Hepatic stellate cell (primary cell): ENCODE measurements around the gene TFCP2L1.
"Not testable (repeated sequence)": the region's sequence is repeated elsewhere in the genome, so short reads cannot be mapped to it uniquely, and the experiment has no call there.

ENCODE experiments used
- DNase-seq: peaks from one replicate; pipeline ENCODE4 v3.0.0; 2011; ENCODE audit warnings: low spot score

The TFCP2L1 gene, protein sequence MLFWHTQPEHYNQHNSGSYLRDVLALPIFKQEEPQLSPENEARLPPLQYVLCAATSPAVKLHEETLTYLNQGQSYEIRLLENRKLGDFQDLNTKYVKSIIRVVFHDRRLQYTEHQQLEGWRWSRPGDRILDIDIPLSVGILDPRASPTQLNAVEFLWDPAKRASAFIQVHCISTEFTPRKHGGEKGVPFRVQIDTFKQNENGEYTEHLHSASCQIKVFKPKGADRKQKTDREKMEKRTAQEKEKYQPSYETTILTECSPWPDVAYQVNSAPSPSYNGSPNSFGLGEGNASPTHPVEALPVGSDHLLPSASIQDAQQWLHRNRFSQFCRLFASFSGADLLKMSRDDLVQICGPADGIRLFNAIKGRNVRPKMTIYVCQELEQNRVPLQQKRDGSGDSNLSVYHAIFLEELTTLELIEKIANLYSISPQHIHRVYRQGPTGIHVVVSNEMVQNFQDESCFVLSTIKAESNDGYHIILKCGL

DNA sequence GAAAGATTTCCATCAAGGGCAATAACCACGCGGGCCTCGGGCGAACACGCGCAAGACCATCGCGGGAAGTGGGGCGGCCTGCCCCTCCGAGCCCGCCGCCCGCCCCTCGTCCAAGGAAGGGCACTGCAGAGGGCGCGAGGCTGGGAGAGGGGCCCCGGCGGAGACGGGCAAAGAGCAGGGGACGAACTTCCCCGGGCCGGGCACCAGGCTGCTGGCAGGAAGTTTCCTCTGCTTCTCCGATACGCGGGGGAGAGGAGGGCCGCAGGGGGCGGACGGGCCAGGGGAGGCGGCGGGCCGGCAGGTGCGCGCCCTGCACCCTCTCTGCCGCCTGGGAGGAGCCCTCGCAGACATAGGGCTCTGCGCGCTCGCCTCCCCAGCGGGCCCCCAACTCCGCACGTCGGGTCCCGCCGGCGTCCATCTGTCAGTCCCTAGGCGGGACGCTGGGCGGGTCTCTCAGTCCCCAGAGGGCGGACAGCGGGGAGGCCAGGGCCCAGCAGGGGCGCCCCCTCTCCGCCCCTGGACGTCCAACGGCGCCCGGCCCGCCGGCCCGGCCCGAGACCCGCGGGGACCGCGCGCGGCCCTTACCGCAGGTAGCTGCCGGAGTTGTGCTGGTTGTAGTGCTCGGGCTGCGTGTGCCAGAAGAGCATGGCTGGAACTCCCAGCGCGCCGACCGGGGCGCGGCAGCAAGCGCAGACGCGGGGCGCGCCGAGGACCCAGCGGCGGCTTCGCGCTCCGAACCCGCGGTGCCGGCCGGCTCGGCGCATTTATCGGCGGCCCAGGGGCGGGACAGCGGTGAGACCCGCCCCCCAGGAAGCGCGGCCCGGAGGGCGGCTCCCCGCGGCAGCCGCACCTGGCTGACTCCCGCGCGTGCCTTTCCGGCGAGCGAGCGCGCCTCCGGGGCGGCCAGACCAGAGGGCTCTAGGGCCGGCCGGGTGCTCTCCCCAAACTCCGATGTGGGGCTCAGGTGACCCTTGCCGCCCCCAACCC, at the start of gene TFCP2L1:
Gene TFCP2L1 (minus strand): TSS at position 740 of the 987 bp plus-strand sequence. CDS start 93 bp downstream, at position 647.
- DNase-seq: no peak

DNA sequence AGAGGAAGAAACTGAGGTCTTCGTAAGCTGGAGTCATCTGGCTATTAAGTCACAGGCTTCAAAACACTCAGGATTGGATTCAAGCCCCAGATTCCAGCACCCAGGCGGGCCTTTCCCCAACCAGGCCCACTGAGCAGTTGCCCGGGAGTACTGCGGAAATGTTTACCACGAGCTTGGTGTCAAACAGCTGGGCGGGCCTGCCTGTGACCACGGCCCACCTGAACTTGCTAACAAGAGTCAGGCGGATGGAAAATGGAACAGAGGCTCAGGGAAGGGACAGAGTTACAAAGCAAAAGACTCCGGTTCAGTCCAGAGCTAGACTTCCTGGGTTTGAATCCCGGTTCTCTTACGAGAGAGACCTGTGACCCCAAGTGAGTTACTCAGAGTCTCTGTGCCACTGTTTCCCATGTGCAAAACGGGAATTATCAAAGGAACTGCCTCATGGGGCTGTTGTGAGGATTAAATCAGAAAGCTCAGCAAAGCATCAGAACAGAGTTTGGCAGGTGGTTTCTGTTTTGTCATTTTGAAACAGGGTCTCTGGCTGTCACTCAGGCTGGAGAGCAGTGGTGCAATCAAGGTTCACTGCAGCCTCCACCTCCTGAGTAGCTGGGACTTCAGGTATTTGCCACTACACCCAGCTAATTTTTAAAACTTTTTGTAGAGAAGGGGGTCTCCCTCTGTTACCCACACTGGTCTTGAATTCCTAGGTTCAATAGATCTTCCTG, 49.0 kb upstream of the TFCP2L1 start:
- DNase-seq: no peak

DNA sequence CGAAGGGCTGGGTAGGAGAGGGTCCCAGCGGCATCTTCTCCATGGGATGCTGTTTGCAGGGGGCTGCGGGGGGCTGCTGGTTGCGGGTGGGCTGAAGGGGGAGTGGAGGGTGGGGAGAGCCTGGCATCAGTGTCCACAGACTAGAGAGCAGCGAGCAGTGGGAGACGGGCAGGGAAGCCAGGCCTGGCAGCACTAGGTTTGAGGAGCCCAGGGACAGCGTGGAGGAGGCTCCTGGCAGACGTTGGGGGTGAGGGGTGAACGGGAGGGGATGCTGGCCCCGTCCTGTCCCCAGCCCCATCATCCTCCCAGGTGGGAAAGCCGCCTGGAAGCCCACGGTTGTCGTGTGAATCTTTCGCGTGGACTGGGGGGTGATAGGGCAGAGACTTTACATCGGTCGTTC, 48.2 kb upstream of the TFCP2L1 start:
- no peak for DNase-seq

DNA sequence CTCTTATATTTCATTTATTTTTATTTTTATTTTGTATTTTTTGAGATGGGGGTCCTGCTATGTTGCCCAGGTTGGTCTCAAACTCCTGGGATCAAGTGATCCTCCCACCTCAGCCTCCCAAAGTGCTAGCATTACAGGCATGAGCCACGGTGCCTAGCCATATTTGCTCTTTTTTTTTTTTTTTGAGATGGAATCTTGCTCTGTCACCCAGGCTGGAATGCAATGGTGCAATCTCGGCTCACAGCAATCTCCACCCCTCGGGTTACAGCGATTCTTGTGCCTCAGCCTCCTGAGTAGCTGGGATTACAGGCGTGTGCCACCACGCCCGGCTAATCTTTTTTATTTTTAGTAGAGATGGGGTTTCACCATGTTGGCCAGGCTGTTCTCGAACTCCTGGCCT, 46.3 kb upstream of the TFCP2L1 start:
- not testable (repeated sequence) for DNase-seq

DNA sequence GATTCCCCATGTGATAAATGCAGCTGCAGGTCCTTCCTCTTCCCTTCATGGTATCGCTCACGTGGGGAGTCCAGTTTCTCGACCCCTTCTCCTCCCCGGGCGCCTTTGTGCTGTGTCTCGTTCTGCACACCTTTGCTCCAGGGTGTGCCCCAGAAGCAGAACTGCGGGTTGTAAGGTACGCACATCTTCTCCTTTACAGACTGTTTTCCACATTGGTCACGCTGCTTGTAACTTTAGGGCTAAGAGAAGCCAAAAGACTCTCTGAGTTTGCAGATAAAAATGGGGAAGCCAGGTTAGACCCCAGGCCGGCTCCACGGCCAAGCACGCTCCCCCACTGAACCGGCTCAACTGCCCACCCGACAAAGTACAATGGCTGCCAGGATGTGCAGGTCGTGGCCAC, 45.9 kb upstream of the TFCP2L1 start:
- no peak for DNase-seq

GRCh38 chr2:121329786-121330185, 44.8 kb upstream of the TFCP2L1 start:
- no peak for DNase-seq

- no peak for DNase-seq
These were observed 41.6 kb upstream of the TFCP2L1 start for GRCh38 chr2:121326628-121327027.

GRCh38 chr2:121324601-121325000, 39.6 kb upstream of the TFCP2L1 start:
- DNase-seq: no peak

- no peak for DNase-seq
These were observed 36.5 kb upstream of the TFCP2L1 start for GRCh38 chr2:121321476-121321875.

DNA sequence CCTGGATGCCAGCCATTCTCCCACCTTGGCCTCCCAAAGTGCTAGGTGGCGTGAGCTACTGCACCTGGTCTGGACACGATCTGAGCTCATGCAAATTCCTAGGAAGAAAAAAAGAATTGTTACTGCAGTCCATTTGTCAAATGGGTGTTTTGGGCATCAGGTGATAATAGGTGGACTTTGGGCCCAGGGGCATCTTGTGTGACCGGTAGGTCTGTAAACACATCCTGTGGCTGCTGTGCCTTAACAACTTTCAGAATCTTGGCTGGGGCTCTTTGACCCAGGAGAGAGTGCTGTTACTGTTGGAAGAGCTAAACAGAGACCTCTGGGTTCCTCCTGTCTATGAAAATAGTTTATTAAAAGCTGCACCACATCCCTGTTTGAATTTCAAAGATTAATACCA, 34.9 kb upstream of the TFCP2L1 start:
- no peak for DNase-seq

- DNase-seq: no peak
These were observed 32.0 kb upstream of the TFCP2L1 start for GRCh38 chr2:121316986-121317385.

- DNase-seq: not testable (repeated sequence)
These were observed 28.7 kb upstream of the TFCP2L1 start for GRCh38 chr2:121313701-121314100.

DNA sequence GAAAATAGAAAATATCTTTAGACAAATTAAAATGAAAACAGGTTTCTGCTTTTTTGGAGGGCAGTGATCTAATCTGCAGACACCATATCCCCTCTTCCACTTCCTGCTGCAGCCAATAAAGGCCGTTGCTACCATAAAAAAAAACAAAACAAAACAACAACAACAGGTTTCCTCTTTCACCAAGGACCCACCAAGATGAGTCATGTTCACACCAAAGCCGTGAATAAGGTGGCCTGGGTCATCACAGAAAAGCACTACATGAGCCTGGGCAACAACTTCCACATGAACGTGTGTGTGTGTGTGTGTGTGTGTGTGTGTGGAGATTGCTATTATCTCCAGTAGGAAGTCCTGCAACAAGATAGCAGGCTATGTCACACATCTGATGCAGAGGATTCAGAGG, 24.8 kb upstream of the TFCP2L1 start:
- DNase-seq: no peak

DNA sequence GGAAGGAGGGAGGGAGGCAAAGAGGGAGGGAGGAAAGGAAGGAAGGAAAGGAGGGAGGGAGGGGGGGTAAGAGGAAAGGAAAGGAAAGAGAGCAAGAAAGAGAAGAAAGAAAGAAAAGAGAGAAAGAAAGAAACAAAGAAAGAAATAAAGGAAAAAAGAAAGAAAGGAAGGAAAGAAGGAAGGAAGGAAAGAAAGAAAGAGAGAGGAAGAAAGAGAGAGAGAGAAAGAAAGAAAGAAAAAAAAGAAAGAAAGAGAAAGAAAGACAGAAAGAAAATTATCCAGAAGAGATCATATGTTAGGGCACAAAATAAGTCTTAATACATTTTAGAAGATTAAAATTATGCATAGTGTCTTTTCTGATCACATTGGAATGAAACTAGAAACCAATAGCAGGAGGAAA, 24.3 kb upstream of the TFCP2L1 start:
- no peak for DNase-seq

GRCh38 chr2:121307048-121307447, 22.0 kb upstream of the TFCP2L1 start:
- no peak for DNase-seq

DNA sequence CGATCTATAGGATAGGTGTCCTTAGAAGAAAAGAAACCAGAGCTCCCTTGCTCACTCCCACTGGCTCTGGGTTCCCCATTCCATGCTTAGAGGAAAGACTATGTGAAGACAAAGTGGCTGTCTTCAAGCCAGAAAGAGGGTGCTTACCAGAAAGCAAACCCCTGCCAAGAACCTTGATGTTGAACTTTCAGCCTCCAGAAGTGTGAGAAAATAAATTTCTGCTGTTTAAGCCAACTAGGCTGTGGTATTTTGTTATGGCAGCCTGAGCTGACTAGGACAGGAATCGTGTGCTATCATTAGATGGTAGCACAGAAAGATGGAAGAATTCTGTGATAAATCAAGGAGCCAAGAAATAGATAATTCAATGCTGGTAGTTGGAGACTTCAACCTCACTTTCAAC, 19.9 kb upstream of the TFCP2L1 start:
- no peak for DNase-seq

DNA sequence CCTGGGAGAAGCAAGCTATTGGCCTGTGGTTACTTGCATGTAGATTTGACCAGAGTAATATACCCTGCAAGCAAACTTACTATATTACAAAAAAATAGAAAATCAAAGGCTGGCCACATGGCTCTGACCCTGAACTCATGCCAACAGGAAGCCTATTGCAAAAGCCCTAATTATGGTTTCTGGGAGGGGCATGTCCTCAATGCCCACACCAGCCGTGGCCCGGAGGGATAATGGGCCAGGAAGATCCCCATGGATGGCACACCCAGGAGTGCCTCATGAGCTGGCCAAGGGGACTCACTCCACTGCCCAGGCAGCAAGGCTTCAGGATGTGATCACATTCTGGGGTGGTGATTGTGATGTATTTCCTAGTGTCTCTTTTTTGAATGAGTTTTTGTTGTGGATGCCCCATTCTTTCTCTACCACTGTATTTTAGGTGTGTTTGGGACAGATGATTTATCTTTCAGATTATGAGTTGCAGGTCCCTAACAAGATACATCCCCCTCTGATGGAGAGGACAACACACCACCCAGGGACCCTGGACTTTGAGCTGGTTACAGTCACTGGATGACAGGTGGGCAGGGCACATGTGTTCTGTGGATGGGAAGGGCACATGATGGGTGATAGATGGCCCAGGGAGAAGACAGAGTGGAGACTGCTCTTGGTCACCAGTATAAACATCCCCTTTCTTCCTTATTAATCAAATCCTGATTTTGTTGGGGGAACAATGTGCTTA, 18.7 kb upstream of the TFCP2L1 start:
- no peak for DNase-seq

DNA sequence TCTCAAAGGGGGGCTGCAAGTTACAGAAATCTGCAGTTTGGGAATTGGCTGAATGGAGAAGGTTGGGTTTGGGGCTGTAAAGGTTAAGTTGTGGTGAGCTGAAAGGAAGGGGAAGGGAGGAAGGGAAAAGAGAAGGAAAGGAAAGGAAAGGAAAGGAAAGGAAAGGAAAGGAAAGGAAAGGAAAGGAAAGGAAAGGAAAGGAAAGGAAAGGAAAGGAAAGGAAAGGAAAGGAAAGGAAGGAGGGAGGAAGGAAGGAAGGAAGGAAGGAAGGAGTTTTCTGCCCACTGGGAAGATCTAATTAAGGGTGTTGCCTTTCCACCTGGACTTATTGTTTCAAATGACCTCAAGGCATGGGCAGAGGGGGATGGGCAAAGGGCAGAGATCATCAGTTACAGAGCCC, 16.2 kb upstream of the TFCP2L1 start:
- not testable (repeated sequence) for DNase-seq

DNA sequence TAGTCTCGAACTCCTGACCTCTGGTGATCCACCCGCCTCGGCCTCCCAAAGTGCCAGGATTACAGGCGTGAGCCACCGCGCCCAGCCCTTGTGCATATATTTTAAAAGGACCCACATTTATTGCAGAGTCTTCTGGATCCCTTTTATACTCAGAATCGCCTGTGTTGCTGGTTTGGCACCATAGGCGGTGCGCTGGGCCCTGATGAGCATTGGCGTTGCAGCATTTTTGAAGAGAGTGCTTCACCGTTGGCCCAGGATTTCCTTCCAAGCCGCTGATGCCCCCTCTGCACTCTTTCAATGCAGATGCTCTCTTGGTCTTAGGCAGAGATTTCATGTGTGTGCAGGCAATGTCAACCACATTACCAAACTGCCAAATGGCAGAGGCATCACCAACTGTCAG, 13.5 kb upstream of the TFCP2L1 start:
- no peak for DNase-seq

GRCh38 chr2:121297866-121298265, 12.9 kb upstream of the TFCP2L1 start:
- DNase-seq: not testable (repeated sequence)

GRCh38 chr2:121297217-121297830, 12.3 kb upstream of the TFCP2L1 start:
- peak; percentile 58 for DNase-seq
